NB4 (cell line): ENCODE measurements around the gene LRRK1.

ENCODE experiments used
- MYC ChIP-seq: IDR thresholded peaks from 2 replicates; pipeline ENCODE4 v1.6.1; 2011; ENCODE audit warnings: low read depth, low read length
- POLR2A ChIP-seq: IDR thresholded peaks from 2 replicates; pipeline ENCODE4 v1.6.1; 2011; ENCODE audit warnings: mild to moderate bottlenecking; ENCODE audit not compliant: insufficient read length; ENCODE audit errors: extremely low read depth
- TF ChIP-seq, protein P1 (sequence below): IDR thresholded peaks from one replicate; pipeline ENCODE4 v1.5.1; 2012; ENCODE audit warnings: low read depth, low read length
- TF ChIP-seq, protein P2 (sequence below): IDR thresholded peaks from 2 replicates; pipeline ENCODE4 v1.6.1; 2011; ENCODE audit warnings: low read depth, low read length

DNA sequence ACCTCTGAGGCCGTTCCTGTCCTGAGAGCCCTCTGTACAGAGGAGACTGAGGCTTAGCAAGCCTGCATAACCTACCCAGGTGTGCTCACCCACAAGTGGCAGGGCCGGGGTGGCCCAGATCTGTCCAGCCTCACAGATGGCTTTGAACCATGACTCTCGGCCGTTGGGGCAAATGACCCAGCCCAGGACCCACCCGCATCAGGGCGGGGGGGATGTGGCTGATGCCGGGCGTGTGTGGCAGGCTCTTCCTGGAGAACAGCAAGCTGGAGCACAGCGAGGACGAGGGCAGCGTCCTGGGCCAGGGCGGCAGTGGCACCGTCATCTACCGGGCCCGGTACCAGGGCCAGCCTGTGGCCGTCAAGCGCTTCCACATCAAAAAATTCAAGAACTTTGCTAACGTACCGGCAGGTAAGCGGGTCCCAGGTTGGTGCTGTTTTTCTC, 133.5 kb downstream of the LRRK1 start:
- TF ChIP-seq, protein P1, sequence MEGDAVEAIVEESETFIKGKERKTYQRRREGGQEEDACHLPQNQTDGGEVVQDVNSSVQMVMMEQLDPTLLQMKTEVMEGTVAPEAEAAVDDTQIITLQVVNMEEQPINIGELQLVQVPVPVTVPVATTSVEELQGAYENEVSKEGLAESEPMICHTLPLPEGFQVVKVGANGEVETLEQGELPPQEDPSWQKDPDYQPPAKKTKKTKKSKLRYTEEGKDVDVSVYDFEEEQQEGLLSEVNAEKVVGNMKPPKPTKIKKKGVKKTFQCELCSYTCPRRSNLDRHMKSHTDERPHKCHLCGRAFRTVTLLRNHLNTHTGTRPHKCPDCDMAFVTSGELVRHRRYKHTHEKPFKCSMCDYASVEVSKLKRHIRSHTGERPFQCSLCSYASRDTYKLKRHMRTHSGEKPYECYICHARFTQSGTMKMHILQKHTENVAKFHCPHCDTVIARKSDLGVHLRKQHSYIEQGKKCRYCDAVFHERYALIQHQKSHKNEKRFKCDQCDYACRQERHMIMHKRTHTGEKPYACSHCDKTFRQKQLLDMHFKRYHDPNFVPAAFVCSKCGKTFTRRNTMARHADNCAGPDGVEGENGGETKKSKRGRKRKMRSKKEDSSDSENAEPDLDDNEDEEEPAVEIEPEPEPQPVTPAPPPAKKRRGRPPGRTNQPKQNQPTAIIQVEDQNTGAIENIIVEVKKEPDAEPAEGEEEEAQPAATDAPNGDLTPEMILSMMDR, result no peak
- TF ChIP-seq POLR2A (no peak), MYC (no peak)
- TF ChIP-seq, protein P2, sequence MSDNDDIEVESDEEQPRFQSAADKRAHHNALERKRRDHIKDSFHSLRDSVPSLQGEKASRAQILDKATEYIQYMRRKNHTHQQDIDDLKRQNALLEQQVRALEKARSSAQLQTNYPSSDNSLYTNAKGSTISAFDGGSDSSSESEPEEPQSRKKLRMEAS, result no peak
